Endometrium (tissue), 2 donors: Measurements from ENCODE around the gene DVL2.
A peak's percentile ranks its signal among the peaks of the same experiment; 100 is the strongest.

Experiments
- FAIRE-seq: peaks from 2 replicates; lab custom pipeline; 2012; peaks lifted over from hg19 to GRCh38; lab: Jason Lieb, UNC
- donor health status: control.
- donor health status: control.

The DVL2 gene

GRCh38 chr17:7237761-7238419, 3.6 kb upstream of the DVL2 start:
- no peak for FAIRE-seq

GRCh38 chr17:7237266-7237760, 3.0 kb upstream of the DVL2 start:
- no peak for FAIRE-seq

GRCh38 chr17:7236808-7237207, 2.5 kb upstream of the DVL2 start:
- FAIRE-seq, result no peak

GRCh38 chr17:7235693-7236665, 1.7 kb upstream of the DVL2 start:
- no peak for FAIRE-seq

- no peak for FAIRE-seq
Measured at GRCh38 chr17:7233701-7234082, 625 bp downstream of the DVL2 start.

DNA sequence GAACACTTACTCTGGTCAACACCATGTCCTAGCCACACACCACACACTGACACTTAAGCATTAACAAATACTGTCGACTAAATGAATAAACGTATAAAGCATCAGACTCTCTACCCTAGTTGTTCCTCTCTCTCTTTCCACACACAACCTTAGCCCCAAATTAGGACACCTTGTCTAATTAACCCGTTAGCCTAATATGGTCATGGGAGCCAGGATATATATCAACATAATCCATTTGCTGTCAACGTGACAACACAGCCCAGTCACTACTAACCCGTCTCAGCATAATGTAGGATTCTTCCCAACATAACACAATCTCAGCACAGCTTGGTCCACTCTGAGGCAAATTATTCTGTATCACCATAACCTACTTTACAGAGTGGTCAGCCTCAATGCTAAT, 2.2 kb downstream of the DVL2 start:
- FAIRE-seq, result no peak

DNA sequence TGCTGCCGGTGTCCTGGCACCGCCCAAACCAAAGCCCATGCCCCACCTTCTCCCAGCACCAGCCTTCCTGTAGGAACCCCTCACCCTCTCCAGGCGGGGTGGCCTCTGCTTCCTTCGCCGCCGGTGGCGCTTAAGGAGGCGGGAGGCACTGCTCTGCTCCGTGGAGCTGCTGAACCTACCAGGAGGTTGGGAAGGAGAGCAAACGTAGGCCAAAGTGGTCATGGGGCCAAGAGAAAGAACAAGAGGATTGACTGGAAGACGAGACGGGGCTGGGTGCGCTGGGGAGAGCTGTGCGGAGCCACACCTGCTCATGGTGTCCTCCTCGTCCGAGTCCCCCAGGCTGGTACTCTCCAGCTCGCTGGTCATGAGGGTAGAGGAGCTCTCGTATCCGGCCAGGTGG, 4.8 kb downstream of the DVL2 start:
- FAIRE-seq, result no peak

DNA sequence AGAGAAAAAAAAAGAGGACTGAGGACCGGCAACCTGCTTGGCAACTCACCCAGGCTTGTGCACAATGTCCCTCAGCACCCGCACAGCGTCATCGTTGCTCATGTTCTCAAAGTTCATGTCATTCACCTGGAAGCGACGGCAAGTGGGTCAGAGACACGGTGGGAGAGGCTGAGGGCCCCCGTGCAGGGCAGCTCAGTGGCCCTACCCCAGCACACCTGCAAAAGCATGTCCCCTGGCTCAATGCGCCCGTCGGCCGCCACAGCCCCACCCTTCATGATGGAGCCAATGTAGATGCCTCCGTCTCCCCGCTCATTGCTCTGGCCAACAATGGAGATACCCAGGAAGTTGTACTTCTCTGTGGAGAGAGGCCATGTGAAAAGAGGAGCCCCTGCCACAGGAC, 5.4 kb downstream of the DVL2 start:
- no peak for FAIRE-seq

DNA sequence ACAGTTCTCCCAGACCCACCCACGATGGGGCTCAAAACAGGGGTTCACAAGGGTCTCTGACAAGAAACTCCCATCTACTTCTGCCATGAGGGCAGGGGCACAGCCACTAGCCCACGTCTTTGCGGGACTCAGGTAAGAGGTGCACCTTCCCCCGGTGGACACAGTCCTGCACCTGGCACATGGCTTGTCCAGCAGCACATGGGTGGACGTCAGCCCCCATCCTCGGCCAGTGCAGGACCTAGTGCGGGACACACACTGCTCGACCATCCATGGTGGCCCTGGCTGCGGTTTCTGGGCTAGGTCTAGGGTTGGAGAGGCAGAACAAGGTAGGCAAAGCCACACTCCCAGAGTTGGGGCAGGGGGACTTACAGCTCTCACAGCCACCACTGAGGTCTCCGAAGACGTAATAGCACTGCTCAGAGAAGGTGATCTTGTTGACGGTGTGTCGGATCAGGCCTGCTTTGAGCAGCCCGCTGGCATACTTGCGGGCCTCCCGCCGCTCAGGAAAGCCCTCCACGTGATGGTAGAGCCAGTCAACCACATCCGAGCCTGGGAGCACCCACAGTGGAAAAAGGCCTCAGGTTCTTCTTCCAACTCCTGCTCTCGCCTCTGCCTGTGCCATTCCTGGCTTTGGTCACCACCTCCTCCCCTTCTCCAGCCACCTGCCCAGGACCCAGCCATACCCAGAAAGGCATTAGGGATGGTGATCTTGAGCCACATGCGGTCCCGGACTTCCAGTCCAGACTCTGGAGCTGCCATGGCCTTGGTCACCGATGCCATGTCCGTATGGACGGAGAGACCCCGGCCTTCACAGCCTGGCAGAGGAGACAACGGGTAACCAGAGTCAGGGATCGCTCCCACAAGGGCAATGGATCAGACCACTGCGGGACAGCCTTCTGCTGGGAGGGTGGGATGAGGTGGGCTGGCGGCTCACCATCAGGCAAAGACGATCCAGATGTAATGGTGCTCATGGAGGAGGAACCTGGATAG, 7.3 kb downstream of the DVL2 start:
- no peak for FAIRE-seq

DNA sequence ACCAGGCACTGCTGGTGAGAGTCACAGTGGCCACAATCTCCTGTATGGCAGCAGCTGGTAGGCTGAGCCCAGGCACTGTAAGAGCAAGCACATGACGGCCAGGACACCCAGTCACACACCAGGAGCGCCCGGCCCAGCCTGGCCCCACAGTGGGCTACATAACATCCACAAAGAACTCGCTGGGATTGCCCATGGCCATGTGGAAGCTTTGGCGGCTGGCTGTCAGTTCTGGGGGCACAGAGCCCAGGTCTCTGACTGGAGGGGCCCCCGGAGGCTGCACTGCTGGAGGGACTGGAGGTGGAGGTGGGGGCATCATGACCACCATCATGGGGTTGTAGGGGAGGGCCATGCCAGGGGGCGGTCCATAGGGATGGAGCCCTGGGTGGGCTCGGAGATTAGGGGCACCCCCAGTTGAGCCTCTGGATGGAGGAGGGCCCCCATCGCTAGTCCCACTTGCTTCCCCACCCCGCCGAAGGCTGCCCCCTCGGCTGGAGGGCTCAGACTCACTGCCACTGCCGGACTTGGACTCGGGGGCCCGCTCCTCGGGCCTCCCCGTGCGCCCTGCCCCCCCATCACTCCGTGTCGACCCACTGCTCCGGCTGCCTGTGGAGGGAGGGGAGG, 8.5 kb downstream of the DVL2 start:
- FAIRE-seq, result no peak

- no peak for FAIRE-seq
Measured at GRCh38 chr17:7224661-7225111, 9.6 kb downstream of the DVL2 start.

GRCh38 chr17:7224110-7224509, 10.2 kb downstream of the DVL2 start:
- no peak for FAIRE-seq

GRCh38 chr17:7223375-7223774, 10.9 kb downstream of the DVL2 start:
- no peak for FAIRE-seq

DNA sequence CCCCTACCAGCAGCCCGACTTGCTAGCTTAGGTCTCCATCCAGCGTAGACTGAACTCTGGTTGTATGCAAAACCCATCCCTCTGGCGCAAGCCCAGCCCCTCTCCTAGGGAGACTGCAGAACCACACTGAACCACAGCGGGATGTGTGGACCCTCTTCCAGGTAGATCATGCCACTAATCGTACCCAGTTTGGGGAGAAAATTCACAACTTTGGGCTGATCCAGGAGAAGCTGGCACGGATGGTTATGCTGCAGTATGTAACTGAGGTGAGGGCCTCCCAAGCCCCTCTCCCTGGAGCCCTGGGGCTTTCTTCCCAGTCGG, 11.4 kb downstream of the DVL2 start:
- FAIRE-seq, result no peak

GRCh38 chr17:7222093-7222971, 12.0 kb downstream of the DVL2 start:
- no peak for FAIRE-seq

- no peak for FAIRE-seq
Measured at GRCh38 chr17:7221278-7222092, 12.8 kb downstream of the DVL2 start.

DNA sequence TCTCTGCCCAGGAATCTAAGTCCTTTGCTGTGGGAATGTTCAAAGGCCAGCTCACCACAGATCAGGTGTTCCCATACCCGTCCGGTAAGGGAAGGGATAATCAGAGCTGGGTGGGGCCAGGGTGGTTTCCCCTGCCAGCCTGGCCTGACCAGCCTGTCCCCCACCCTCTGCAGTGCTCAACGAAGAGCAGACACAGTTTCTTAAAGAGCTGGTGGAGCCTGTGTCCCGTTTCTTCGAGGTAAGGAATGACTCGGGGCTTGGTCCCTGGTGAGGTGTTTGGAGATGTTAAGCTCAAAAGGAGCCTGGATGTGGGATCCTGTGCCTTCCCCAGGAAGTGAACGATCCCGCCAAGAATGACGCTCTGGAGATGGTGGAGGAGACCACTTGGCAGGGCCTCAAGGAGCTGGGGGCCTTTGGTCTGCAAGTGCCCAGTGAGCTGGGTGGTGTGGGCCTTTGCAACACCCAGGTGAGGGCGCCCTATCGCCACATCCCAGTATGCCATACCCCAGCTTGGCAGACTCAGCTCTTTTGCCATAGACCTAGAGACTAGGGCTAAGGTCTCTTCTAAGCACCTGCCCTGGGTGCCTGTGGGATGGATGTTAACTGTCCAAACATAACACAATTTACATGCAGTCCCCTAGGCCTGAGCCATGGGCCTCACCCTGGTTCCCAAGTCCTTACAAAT, 13.6 kb downstream of the DVL2 start:
- FAIRE-seq, result no peak

- peak; percentile 33 for FAIRE-seq
Measured at GRCh38 chr17:7219812-7220592, 14.3 kb downstream of the DVL2 start, which contains the start of the genes ACADVL and DLG4. ACADVL (plus strand) TSS chr17:7219938; CDS start chr17:7219985, 47 bp downstream. DLG4 (minus strand) TSS chr17:7219836.
